Measurements from ENCODE around the gene PBLD. TPM values are rescaled to one million over a fixed set of nuclear protein-coding genes. Genes with fewer than 3 reads are reported as not detected.
"Not testable (repeated sequence)": the region's sequence is repeated elsewhere in the genome, so short reads cannot be mapped to it uniquely, and the experiment has no call there.

PBLD gene
- total RNA-seq, 1 experiment from 2014 or later = 2.4 TPM

- no peak overlapping the region for H3K27ac Mint-ChIP-seq
- no peaks in the 10 kb centered on the region for H3K4me1 Mint-ChIP-seq
- ChIA-PET CTCF (no interaction called here), POLR2A (interaction anchor here (1.1 to 2.0 kb wide), 2 partner anchors 14 to 16 kb away, joined by 4 to 6 read pairs; partner anchors contain the start of gene HNRNPH3)
- H3K36me3 Mint-ChIP-seq = peaks cover 14% of the 10 kb centered on the region
- DNase-seq (ENCODE audit: low spot score) (no peak), ATAC-seq (no peak)
- H3K4me3 Mint-ChIP-seq = no peak overlapping the region
- H3K9me3 Mint-ChIP-seq = peaks cover 22% of the 10 kb centered on the region
- TF ChIP-seq NR3C1 (CRISPR knock-in tag; conservative IDR thresholded peaks at IDR 0.05; ENCODE audit: low read depth) = no peak
- no peak for TF ChIP-seq PREB (CRISPR knock-in tag; IDR thresholded peaks at IDR 0.05; ENCODE audit: borderline replicate concordance)
- TF ChIP-seq TEAD4 (CRISPR knock-in tag; IDR thresholded peaks at IDR 0.05) = no peak
- TF ChIP-seq GABPB1 (CRISPR knock-in tag; IDR thresholded peaks at IDR 0.05) = no peak
- no peak for TF ChIP-seq SOX15 (CRISPR knock-in tag; IDR thresholded peaks at IDR 0.05)
- TF ChIP-seq IRF1 (CRISPR knock-in tag; IDR thresholded peaks at IDR 0.05) = no peak
- TF ChIP-seq ZBTB21 (CRISPR knock-in tag; IDR thresholded peaks at IDR 0.05; ENCODE audit: borderline replicate concordance) = no peak
- no peak for TF ChIP-seq ESRRA (CRISPR knock-in tag; IDR thresholded peaks at IDR 0.05; ENCODE audit: borderline replicate concordance)
- no peak for TF ChIP-seq SMAD3 (CRISPR knock-in tag; IDR thresholded peaks at IDR 0.05; ENCODE audit: borderline replicate concordance)
- TF ChIP-seq AR (CRISPR knock-in tag; IDR thresholded peaks at IDR 0.05) = no peak
- H3K27me3 Mint-ChIP-seq (ENCODE audit: low read depth) = peaks cover 10% of the 10 kb centered on the region
Measured at GRCh38 chr10:68315582-68315981, 17.1 kb downstream of the PBLD start.

- Mint-ChIP-seq H3K36me3 (peaks cover 14% of the 10 kb centered on the region), H3K9me3 (peaks cover 22% of the 10 kb centered on the region), H3K27me3 (ENCODE audit: low read depth) (peaks cover 10% of the 10 kb centered on the region)
- DNase-seq (ENCODE audit: low spot score); CTCF ChIA-PET; H3K4me1 Mint-ChIP-seq; H3K4me3 Mint-ChIP-seq; ATAC-seq; H3K27ac Mint-ChIP-seq: not testable (repeated sequence)
- POLR2A ChIA-PET = interaction anchor here (0.6 to 2.0 kb wide), 3 partner anchors 15 to 67 kb away, joined by 3 to 6 read pairs (median 4); partner anchors contain the start of gene HNRNPH3
Measured at GRCh38 chr10:68314930-68315329, 17.8 kb downstream of the PBLD start.

- no peaks in the 10 kb centered on the region for H3K36me3 Mint-ChIP-seq
- peaks cover under 1% of the 10 kb centered on the region; the same call in 1 of the 2 replicates for H3K9me3 Mint-ChIP-seq
- ChIA-PET POLR2A (no interaction called here), CTCF (no interaction called here)
- H3K27me3 Mint-ChIP-seq (ENCODE audit: low read depth) = no peaks in the 10 kb centered on the region; the same call in 1 of the 2 replicates
- no peak for DNase-seq (ENCODE audit: low spot score)
- ATAC-seq = no peak
- peaks cover 9% of the 10 kb centered on the region for H3K4me1 Mint-ChIP-seq
- H3K27ac Mint-ChIP-seq = no peak overlapping the region
- no peak overlapping the region for H3K4me3 Mint-ChIP-seq
- TF ChIP-seq RELA (CRISPR knock-in tag; IDR thresholded peaks at IDR 0.05; ENCODE audit: borderline replicate concordance) (no peak), CREM (CRISPR knock-in tag; IDR thresholded peaks at IDR 0.05) (no peak), MAX (CRISPR knock-in tag; IDR thresholded peaks at IDR 0.05) (no peak), OVOL2 (CRISPR knock-in tag; IDR thresholded peaks at IDR 0.05; ENCODE audit: borderline replicate concordance) (no peak), ZNF423 (CRISPR knock-in tag; IDR thresholded peaks at IDR 0.05) (no peak), ZNF532 (CRISPR knock-in tag; IDR thresholded peaks at IDR 0.05; ENCODE audit: borderline replicate concordance) (no peak), ZNF512 (CRISPR knock-in tag; IDR thresholded peaks at IDR 0.05; ENCODE audit: borderline replicate concordance) (no peak), NR2C2 (CRISPR knock-in tag; IDR thresholded peaks at IDR 0.05) (no peak), CDX4 (CRISPR knock-in tag; IDR thresholded peaks at IDR 0.05; ENCODE audit: borderline replicate concordance) (no peak), ZMAT4 (CRISPR knock-in tag; IDR thresholded peaks at IDR 0.05) (no peak)
Measured at GRCh38 chr10:68310531-68310930, 22.2 kb downstream of the PBLD start.

All from WTC11 (cell line).